HCT116 (cell line): ENCODE results near the gene NASP.
A peak's percentile ranks its signal among the peaks of the same experiment; 100 is the strongest.

Experiments used
- CTCF ChIP-seq, 3 experiments: fragments of 200-600 bp in 1 of 3; sonication (generic) in 1 of 3; IDR thresholded peaks in 2 of 3; conservative IDR thresholded peaks in 1 of 3; 2 replicates each; pipeline ENCODE4 v1.5.1; 2012 to 2017; ENCODE audit warnings: low read depth in 2 of 3, low read length in 2 of 3, antibody characterized with exemption in 1 of 3, borderline replicate concordance in 1 of 3, control low read depth in 1 of 3, mild to moderate bottlenecking in 1 of 3, mixed read lengths in 1 of 3, mixed run types in 1 of 3, moderate library complexity in 1 of 3; ENCODE audit not compliant: insufficient read depth in 1 of 3
- EZH2 ChIP-seq: fragments of 200-600 bp; sonication (generic); IDR thresholded peaks from 2 replicates; pipeline ENCODE4 v1.6.1; 2017; ENCODE audit warnings: antibody characterized with exemption, mixed run types
- POLR2AphosphoS5 ChIP-seq: IDR thresholded peaks from 2 replicates; pipeline ENCODE4 v1.6.1; 2011; ENCODE audit warnings: mild to moderate bottlenecking, low read depth, low read length, moderate library complexity
- ZBTB33 ChIP-seq: IDR thresholded peaks from 2 replicates; pipeline ENCODE4 v1.6.1; 2011; ENCODE audit warnings: mild to moderate bottlenecking, low read length, moderate library complexity; ENCODE audit not compliant: insufficient replicate concordance; ENCODE audit errors: extremely low read depth
- TF ChIP-seq, protein P1 (sequence below): IDR thresholded peaks from 2 replicates; pipeline ENCODE4 v1.6.1; 2012; ENCODE audit warnings: low read depth

GRCh38 chr1:45550401-45551351 lies 33.2 kb upstream of the NASP start, which contains the start of gene AKR1A1:
- TF ChIP-seq, protein P1, sequence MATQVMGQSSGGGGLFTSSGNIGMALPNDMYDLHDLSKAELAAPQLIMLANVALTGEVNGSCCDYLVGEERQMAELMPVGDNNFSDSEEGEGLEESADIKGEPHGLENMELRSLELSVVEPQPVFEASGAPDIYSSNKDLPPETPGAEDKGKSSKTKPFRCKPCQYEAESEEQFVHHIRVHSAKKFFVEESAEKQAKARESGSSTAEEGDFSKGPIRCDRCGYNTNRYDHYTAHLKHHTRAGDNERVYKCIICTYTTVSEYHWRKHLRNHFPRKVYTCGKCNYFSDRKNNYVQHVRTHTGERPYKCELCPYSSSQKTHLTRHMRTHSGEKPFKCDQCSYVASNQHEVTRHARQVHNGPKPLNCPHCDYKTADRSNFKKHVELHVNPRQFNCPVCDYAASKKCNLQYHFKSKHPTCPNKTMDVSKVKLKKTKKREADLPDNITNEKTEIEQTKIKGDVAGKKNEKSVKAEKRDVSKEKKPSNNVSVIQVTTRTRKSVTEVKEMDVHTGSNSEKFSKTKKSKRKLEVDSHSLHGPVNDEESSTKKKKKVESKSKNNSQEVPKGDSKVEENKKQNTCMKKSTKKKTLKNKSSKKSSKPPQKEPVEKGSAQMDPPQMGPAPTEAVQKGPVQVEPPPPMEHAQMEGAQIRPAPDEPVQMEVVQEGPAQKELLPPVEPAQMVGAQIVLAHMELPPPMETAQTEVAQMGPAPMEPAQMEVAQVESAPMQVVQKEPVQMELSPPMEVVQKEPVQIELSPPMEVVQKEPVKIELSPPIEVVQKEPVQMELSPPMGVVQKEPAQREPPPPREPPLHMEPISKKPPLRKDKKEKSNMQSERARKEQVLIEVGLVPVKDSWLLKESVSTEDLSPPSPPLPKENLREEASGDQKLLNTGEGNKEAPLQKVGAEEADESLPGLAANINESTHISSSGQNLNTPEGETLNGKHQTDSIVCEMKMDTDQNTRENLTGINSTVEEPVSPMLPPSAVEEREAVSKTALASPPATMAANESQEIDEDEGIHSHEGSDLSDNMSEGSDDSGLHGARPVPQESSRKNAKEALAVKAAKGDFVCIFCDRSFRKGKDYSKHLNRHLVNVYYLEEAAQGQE: no peak
- TF ChIP-seq POLR2AphosphoS5 (peak; percentile 98), CTCF (IDR thresholded peaks at IDR 0.05 in 2 of 3, conservative IDR thresholded peaks at IDR 0.05 in 1 of 3; ENCODE audit: borderline replicate concordance in 1 of 3, insufficient read depth in 1 of 3, low read depth in 2 of 3, low read length in 2 of 3) (no peak), ZBTB33 (no peak), EZH2 (no peak)
